ENCODE data around the gene ANTXR1.
"Not testable (repeated sequence)": the region's sequence is repeated elsewhere in the genome, so short reads cannot be mapped to it uniquely, and the experiment has no call there.

Gene ANTXR1

GRCh38 chr2:69212238-69213028, 199.5 kb downstream of the ANTXR1 start:
- no peak for DNase-seq (ENCODE audit: low spot score)

- no peak for DNase-seq (ENCODE audit: low spot score)
Measured at GRCh38 chr2:69213201-69213600, 200.2 kb downstream of the ANTXR1 start.

GRCh38 chr2:69213782-69214181, 200.8 kb downstream of the ANTXR1 start:
- DNase-seq (ENCODE audit: low spot score), result no peak

- no peak for DNase-seq (ENCODE audit: low spot score)
Measured at GRCh38 chr2:69214898-69215297, 201.9 kb downstream of the ANTXR1 start.

DNA sequence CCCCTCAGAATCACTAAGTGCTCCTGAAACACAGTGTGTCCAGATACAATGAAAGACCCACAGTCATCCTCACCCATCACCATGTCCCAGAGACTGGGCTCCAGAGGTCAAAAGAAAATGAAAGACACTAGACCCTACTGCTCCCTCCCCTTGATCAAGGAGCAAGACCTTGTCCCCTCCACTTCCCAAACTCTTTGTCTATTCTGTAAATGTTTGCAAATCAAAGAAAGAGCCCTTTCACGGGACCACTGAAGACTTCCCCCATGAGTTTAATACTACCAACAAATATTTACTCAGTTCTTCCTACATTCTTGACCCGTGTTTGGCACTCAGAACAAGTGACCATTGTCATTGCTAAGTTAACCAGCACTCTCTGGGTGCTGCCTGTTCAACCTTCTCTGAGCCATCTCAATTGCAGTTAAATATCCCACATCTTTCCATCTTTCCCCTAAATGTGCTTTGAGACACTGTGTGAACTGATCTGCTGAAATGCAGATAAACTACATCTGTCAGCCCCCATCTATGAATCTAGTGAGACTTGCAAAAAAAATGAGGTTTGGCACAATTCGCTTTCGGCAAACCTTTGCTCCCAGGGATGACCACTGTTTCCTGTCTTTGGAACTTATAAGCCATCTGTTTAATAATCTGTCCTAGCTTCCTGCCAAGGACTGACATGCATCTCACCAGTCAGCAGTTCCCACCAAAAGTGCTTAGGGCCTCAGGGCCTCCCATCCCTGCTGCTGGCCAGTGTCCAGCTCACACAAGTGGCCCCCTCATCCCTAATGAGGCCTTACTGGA, 203.8 kb downstream of the ANTXR1 start:
- no peak for DNase-seq (ENCODE audit: low spot score)

DNA sequence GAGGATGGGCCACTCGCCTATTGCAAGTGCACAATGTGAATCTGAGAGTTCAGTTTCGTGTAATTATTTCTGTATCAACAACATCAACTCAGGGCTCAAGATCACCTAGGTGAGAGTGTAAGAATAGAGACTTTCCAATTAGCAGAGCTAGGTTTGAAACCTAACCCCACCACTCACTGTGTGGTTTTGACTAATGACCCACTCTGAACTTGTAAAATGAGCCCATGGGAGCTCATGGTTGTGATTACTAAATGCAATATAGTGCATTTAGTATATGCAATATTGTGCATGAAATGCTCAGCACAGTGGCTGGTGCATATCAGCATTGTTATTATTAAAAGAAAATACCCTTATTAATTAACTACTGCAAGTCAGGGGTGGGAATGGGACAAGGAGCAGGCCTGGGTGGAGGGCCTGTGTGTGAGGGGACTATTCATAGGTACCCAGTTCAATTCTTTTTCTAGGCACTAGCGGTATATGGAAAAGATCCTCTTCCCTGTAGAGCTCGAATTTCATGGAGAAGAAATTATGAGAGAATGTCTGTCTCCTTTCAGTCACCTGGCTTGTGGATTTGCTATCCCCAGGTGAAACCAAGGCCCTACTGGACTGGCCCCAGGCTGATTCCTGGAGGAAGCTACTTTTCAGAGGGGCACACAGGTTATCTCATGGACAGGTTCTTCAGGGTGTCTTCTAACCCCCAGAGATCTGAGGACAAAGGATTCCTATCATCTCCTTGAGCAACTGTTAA, 204.5 kb downstream of the ANTXR1 start:
- DNase-seq (ENCODE audit: low spot score), result no peak

DNA sequence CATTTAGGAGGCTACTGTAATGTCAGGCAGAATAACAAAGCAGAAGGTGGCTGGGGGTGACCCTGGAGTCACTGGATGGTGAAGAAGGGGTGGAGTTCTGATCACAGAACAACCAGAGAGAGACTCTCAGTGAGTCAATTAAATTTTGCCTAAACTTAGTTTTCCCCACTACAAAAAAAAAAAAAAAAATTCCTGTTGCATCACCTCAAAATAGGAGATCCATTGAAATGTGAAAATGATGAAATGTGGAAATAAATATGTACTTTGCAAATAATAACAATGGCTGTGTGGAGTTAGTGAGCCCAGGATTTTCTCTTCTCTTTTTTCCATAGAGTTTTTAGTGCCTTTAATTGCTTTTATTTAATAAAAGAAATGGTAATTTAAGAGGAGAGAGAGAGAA, 208.5 kb downstream of the ANTXR1 start:
- no peak for DNase-seq (ENCODE audit: low spot score)

GRCh38 chr2:69221960-69222751, 209.2 kb downstream of the ANTXR1 start:
- DNase-seq (ENCODE audit: low spot score), result no peak

DNA sequence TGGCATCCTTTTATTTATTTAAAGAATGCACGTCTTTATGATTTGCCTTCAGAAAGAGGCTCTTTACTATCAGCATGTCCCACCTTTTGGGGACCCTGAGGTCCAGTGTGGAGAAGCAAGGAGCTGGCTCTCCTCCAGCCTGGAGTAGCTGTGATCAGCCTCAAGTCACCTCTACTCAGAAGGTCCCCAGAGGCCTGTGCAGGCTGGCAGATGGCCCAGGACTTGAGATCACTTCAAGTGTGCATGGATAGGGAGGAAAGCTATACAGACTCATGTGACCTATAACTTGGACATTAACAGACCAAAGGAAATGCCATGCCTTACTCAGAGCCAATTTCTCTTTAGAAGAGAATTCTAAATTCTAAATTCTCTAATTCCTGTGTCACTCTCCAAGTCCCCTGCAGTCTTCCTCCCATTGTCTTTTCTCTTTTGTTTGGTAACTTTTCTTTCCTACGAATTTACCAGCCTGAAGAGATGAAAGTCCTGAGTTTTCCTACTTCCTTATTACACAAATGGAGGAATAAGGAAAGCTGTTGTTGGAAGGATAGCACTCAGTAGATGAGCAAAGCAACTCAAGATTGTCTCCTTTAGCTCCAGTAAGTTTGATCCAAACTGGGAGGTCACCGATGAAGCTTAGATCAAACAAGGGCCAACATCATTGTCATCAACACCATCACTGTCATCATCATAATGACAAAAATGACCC, 210.1 kb downstream of the ANTXR1 start:
- no peak for DNase-seq (ENCODE audit: low spot score)

- no peak for DNase-seq (ENCODE audit: low spot score)
Measured at GRCh38 chr2:69223759-69224511, 211.0 kb downstream of the ANTXR1 start.

DNA sequence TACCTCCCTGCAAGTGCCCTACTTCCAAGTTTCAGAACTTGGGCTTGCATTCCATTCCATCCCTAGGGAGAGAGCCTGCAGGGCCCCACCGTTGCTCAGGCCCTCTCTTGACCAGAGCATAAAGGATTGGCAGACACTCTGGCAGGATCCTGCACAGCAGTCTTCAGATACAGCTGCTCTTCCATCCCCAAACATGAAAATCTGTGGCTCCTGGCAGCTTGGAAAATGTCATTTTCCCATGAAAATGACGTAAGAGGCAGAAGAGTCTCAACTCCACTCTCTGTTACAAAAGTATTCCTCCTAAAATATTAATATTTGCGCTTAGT, 211.5 kb downstream of the ANTXR1 start:
- DNase-seq (ENCODE audit: low spot score), result no peak

DNA sequence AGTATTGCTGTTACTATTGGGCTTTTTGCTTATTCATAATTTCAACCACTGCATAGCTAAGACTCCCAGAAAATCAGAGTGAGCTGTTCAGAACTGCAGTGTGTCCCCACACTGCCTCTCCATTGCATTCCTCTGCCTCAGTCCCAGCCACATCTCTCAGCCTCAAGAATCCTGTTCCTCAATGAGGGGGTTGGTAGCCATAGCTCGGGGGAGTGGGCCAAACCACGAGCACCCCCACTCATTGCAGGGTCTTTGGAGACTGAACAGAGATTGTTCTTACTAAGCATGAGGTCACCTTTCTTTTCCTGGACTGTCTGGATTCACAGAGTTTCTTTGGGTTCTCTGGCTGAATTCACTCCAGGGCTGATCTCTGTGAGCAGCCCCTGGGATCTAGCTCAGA, 213.0 kb downstream of the ANTXR1 start:
- DNase-seq (ENCODE audit: low spot score), result no peak

DNA sequence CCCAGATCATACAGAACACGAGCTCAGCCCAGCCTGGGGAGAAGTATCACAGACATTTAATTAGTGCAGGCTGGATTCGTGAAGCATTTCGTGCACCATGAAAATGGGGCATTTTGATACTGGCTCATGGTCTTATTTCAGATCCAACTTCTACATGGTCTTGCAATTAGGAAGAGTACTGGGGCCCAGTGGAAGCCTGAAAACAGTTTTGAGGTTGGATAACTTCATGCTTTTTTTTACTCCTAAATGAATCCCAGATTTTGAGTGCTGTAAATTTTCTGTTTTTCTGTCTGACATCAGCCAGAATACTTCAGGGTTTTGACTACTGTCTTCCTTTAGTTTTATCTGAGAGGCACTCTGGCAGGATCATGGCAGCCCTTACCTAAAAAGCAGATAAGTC, 213.9 kb downstream of the ANTXR1 start:
- DNase-seq (ENCODE audit: low spot score), result no peak

GRCh38 chr2:69227716-69228115, 214.7 kb downstream of the ANTXR1 start:
- DNase-seq (ENCODE audit: low spot score), result no peak

- DNase-seq (ENCODE audit: low spot score), result not testable (repeated sequence)
Measured at GRCh38 chr2:69230946-69231345, 218.0 kb downstream of the ANTXR1 start.

GRCh38 chr2:69231612-69232277, 218.8 kb downstream of the ANTXR1 start:
- DNase-seq (ENCODE audit: low spot score), result no peak

GRCh38 chr2:69235835-69236234, 222.9 kb downstream of the ANTXR1 start:
- DNase-seq (ENCODE audit: low spot score), result not testable (repeated sequence)

DNA sequence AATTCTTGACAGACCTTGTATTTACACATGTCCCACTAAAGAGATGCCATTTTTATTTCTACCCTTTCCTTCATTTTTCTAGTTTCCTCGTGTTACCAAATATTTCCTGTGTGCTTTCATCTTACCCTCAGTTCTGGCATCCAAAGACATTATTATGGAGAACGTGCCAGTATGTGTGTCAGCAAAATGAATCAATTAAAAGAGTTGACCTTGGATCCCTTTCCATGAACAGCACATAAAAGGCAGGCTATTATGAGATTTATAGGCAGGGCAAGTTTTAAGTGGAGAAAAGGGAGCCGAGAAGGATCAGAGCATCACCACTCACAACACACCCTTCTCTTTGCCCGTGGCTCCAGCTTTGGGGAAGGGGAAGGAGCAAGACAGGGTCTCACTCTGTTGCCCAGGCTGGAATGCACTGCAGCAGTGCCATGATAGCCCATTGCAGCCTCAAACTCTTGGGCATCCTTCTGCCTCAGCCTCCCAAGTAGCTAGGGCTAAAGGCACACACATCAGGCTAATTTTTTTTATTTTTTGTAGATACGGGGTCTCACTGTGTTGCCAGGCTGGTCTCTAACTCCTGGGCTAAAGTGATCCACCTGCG, 224.2 kb downstream of the ANTXR1 start:
- DNase-seq (ENCODE audit: low spot score), result no peak

DNA sequence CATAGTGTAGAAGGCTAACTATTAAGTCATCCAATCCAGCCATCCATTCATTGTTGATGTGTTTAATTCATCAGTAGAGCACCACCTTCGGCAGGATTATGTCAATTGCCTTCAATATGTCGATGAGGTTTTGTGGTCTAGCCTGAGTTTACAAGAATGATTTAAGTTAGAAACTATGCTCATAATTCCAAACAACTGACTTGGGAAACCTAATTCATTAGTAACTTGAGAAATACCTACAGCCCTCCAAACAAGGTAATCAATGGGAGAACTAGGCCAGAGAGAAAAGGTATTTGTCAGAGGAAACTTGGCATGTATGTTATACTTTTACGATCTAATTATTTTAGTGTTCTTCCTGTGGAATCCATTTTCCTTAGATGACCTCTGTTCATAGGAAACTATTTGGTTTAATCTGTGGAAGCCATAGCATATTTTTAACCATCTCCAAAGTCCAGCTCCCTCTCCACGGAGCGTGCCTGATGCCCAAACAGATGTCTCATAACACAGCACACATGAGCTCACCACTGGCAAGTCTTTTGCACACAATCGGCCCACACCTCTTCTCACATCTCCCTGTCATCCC, 225.6 kb downstream of the ANTXR1 start:
- no peak for DNase-seq (ENCODE audit: low spot score)
